A549 (cell line): Measurements from ENCODE around the gene ODAD4. TPM values are rescaled to one million over a fixed set of nuclear protein-coding genes. Genes with fewer than 3 reads are reported as not detected.

ENCODE experiments used
- ATAC-seq, 2 experiments: fragments of 200-7000 bp in 1 of 2; fragments of >200 bp in 1 of 2; cut with Nextera tagmentation in 1 of 2; cut with Tn5 transposase in 1 of 2; 3 replicates each; pipeline versions ENCODE4 v1.8.0 to v1.9.1; 2018 to 2020; ENCODE audit warnings: mild to moderate bottlenecking in 1 of 2, moderate library complexity in 1 of 2
- CTCF ChIA-PET: fragments of 300-600 bp; sonication (Branson Sonifier 250); formaldehyde crosslinking; extraction: SDS; loops from one replicate; lab custom pipeline; 2021; ENCODE audit warnings: antibody characterized with exemption, inconsistent platforms; lab: Yijun Ruan, JAX
- POLR2A ChIA-PET: fragments of 350-600 bp; formaldehyde crosslinking; extraction: SDS; loops from one replicate; lab custom pipeline; 2021; ENCODE audit warnings: antibody characterized with exemption, inconsistent platforms; lab: Yijun Ruan, JAX
- DNase-seq, 2 experiments: peaks; one replicate each; pipeline versions ENCODE4 v3.0.0 to v3.0.0-alpha.2; 2011 to 2016; ENCODE audit warnings: low read depth in 1 of 2, low spot score in 1 of 2
- FAIRE-seq: peaks from 2 replicates; lab custom pipeline; 2011; peaks lifted over from hg19 to GRCh38; lab: Jason Lieb, UNC
- H3K27ac ChIP-seq, 2 experiments: fragments of >200 bp; sonication (Bioruptor Twin); formaldehyde crosslinking; 3 replicates each; pipeline ENCODE4 v1.5.1; 2016 to 2017
- H3K4me1 ChIP-seq: fragments of >200 bp; sonication (Bioruptor Twin); formaldehyde crosslinking; 3 replicates; pipeline ENCODE4 v1.6.1; 2016
- H3K4me2 ChIP-seq: fragments of >200 bp; sonication (Bioruptor Twin); formaldehyde crosslinking; 3 replicates; pipeline ENCODE4 v1.6.1; 2016
- H3K4me3 ChIP-seq: fragments of >200 bp; sonication (Bioruptor Twin); formaldehyde crosslinking; 3 replicates; pipeline ENCODE4 v1.5.1; 2016
- H3K9me3 ChIP-seq: fragments of >200 bp; sonication (Bioruptor Twin); formaldehyde crosslinking; 3 replicates; pipeline ENCODE4 v1.6.1; 2016
- BCL3 ChIP-seq: fragments of >200 bp; sonication (Bioruptor Twin); formaldehyde crosslinking; IDR thresholded peaks from 3 replicates; pipeline ENCODE4 v1.6.1; 2016
- BHLHE40 ChIP-seq: IDR thresholded peaks from 2 replicates; pipeline ENCODE4 v1.6.1; 2012; ENCODE audit warnings: low read depth, low read length, inconsistent platforms
- CEBPB ChIP-seq, 2 experiments: fragments of >200 bp in 1 of 2; sonication (Bioruptor Twin) in 1 of 2; formaldehyde crosslinking in 1 of 2; IDR thresholded peaks; 2 replicates each; pipeline ENCODE4 v1.6.1; 2012 to 2016
- CHD4 ChIP-seq: fragments of 200-600 bp; sonication (generic); IDR thresholded peaks from 2 replicates; pipeline ENCODE4 v1.6.1; 2016; ENCODE audit warnings: antibody characterized with exemption, mild to moderate bottlenecking, borderline replicate concordance
- CTCF ChIP-seq: fragments of >200 bp; sonication (Bioruptor Twin); formaldehyde crosslinking; IDR thresholded peaks from 3 replicates; pipeline ENCODE4 v1.5.1; 2016
- E2F6 ChIP-seq: IDR thresholded peaks from 2 replicates; pipeline ENCODE4 v1.6.1; 2012; ENCODE audit warnings: low read depth, borderline replicate concordance
- ELK1 ChIP-seq: fragments of 150-350 bp; IDR thresholded peaks from 2 replicates; pipeline ENCODE4 v1.6.1; 2014; ENCODE audit warnings: low read depth, mild to moderate bottlenecking, low read length
- FOSL2 ChIP-seq, 2 experiments: fragments of 450-650 bp in 1 of 2; fragments of >200 bp in 1 of 2; sonication (Bioruptor Twin) in 1 of 2; formaldehyde crosslinking; IDR thresholded peaks; 2 replicates each; pipeline versions ENCODE4 v1.5.0 to v1.6.1; 2016 to 2020; ENCODE audit warnings: mild to moderate bottlenecking in 1 of 2, moderate library complexity in 1 of 2
- GATA3 ChIP-seq: IDR thresholded peaks from 2 replicates; pipeline ENCODE4 v1.6.1; 2012; ENCODE audit warnings: borderline replicate concordance
- HDAC2 ChIP-seq: fragments of 200-600 bp; sonication (generic); IDR thresholded peaks from 2 replicates; pipeline ENCODE4 v1.6.1; 2016
- HMGXB4 ChIP-seq: fragments of 250-450 bp; sonication (Bioruptor Pico); IDR thresholded peaks from 2 replicates; pipeline ENCODE4 v1.5.0; 2021; ENCODE audit warnings: mild to moderate bottlenecking, moderate library complexity, borderline replicate concordance
- JUN ChIP-seq, 2 experiments: fragments of >200 bp; sonication (Bioruptor Twin); formaldehyde crosslinking; IDR thresholded peaks; 2 replicates in 1 of 2; 3 replicates in 1 of 2; pipeline ENCODE4 v1.6.1; 2016 to 2017
- JUNB ChIP-seq: fragments of >200 bp; sonication (Bioruptor Twin); formaldehyde crosslinking; IDR thresholded peaks from 2 replicates; pipeline ENCODE4 v1.6.1; 2016
- KDM1A ChIP-seq: fragments of 200-600 bp; sonication (generic); IDR thresholded peaks from 2 replicates; pipeline ENCODE4 v1.6.1; 2016; ENCODE audit warnings: low read depth, mild to moderate bottlenecking
- MAX ChIP-seq: IDR thresholded peaks from 2 replicates; pipeline ENCODE4 v1.6.1; 2012
- MAZ ChIP-seq: fragments of 150-350 bp; IDR thresholded peaks from 2 replicates; pipeline ENCODE4 v1.6.1; 2014; ENCODE audit warnings: antibody characterized with exemption, low read depth, low read length, borderline replicate concordance
- MYC ChIP-seq: IDR thresholded peaks from 2 replicates; pipeline ENCODE4 v1.6.1; 2012; ENCODE audit warnings: mild to moderate bottlenecking, inconsistent platforms, low read length, improper control_type of control experiment, borderline replicate concordance
- PHF8 ChIP-seq: fragments of 200-600 bp; sonication (generic); IDR thresholded peaks from 2 replicates; pipeline ENCODE4 v1.6.1; 2016; ENCODE audit warnings: low read depth, mild to moderate bottlenecking, antibody characterized with exemption, moderate library complexity, borderline replicate concordance
- POLR2A ChIP-seq: IDR thresholded peaks from 2 replicates; pipeline ENCODE4 v1.6.1; 2012; ENCODE audit warnings: mild to moderate bottlenecking, low read length
- RAD21 ChIP-seq, 2 experiments: fragments of >200 bp in 1 of 2; sonication (Bioruptor Twin) in 1 of 2; formaldehyde crosslinking in 1 of 2; IDR thresholded peaks in 1 of 2; conservative IDR thresholded peaks in 1 of 2; 2 replicates in 1 of 2; 3 replicates in 1 of 2; pipeline ENCODE4 v1.6.1; 2012 to 2018; ENCODE audit warnings: inconsistent platforms in 1 of 2
- SMC3 ChIP-seq: fragments of >200 bp; sonication (Bioruptor Twin); formaldehyde crosslinking; IDR thresholded peaks from 3 replicates; pipeline ENCODE4 v1.6.1; 2018; ENCODE audit warnings: inconsistent platforms
- SREBF2 ChIP-seq: fragments of 450-650 bp; IDR thresholded peaks from 2 replicates; pipeline ENCODE4 v1.6.1; 2014; ENCODE audit warnings: mild to moderate bottlenecking, moderate library complexity
- ZSCAN20 ChIP-seq: fragments of 250-450 bp; sonication (Bioruptor Pico); IDR thresholded peaks from 2 replicates; pipeline ENCODE4 v1.8.0; 2022; ENCODE audit warnings: mild to moderate bottlenecking, moderate library complexity
- WGBS: methylation state at CpG from one replicate; pipeline ENCODE4 v1.1.6; 2017; ENCODE audit errors: missing lambda C conversion rate; 5-methylcytosine and 5-hydroxymethylcytosine counted together
- polyA minus RNA-seq: library from RNA; depleted of rRNA, polyadenylated mRNA; stranded (reverse); fragments of >200 nt; gene quantifications from 2 replicates; pipeline ENCODE4 v1.2.3, GENCODE V29; 2011; rRNA and poly(A)+ RNA removed
- polyA plus RNA-seq, 4 experiments: library from polyadenylated mRNA; depleted of rRNA in 3 of 4; stranded (reverse); fragments of >200 nt; fragmentation: RNase III in 1 of 4; extraction: RNeasy Plus Mini Kit Qiagen cat#74134 plus additional on column Dnase treatment in 1 of 4; gene quantifications; 2 replicates in 3 of 4; 3 replicates in 1 of 4; pipeline ENCODE4 v1.2.3, GENCODE V29; 2011 to 2017

ODAD4 gene
- polyA plus RNA-seq (2011; rRNA removed): 2.0 and 2.3 TPM in 2 replicates
- polyA plus RNA-seq (2012; cell fraction: cytosol; rRNA removed): 0.47 and 0.56 TPM in 2 replicates
- polyA plus RNA-seq (2012; cell fraction: nucleus; rRNA removed): 0.64 and 0.80 TPM in 2 replicates
- polyA plus RNA-seq (2017; fragmentation: RNase III; extraction: RNeasy Plus Mini Kit Qiagen cat#74134 plus additional on column Dnase treatment): 2.2 to 2.5 TPM (median 2.3 TPM) in 3 replicates
- 2.8 TPM in 2 replicates for polyA minus RNA-seq

- FAIRE-seq: peak; percentile 73
- POLR2A ChIA-PET: interaction anchor here (0.5 to 2.7 kb wide), 27 partner anchors 9 to 1068 kb away, joined by 3 to 47 read pairs (median 4); partner anchors contain the start of genes ACLY, CNP, DNAJC7 and JUP
- peak; percentile 98 to 99 for DNase-seq
- Histone ChIP-seq H3K4me1 (peaks cover 35% of the 10 kb centered on the region), H3K4me2 (peak within 1 kb of the TSS; percentile 81), H3K9me3 (no peaks in the 10 kb centered on the region), H3K27ac (peak within 1 kb of the TSS; percentile 76 to 89), H3K4me3 (peak within 1 kb of the TSS; percentile 55)
- TF ChIP-seq MAX (peak; percentile 93), ELK1 (peak; percentile 88; the same call in 1 of the 2 replicates), HMGXB4 (no peak), ZSCAN20 (no peak), PHF8 (peak; percentile 40; the same call in 1 of the 2 replicates), BCL3 (peak; percentile 92), POLR2A (peak; percentile 90), CHD4 (peak; percentile 96), E2F6 (peak; percentile 91), KDM1A (peak; percentile 74), MAZ (no peak), SREBF2 (no peak), BHLHE40 (no peak), FOSL2 (IDR thresholded peaks at IDR 0.05) (no peak), FOSL2 (CRISPR knock-in tag; IDR thresholded peaks at IDR 0.05) (peak; percentile 43; the same call in 1 of the 2 replicates), CEBPB (IDR thresholded peaks at IDR 0.05) (peak in 1 of 2 experiments; percentile 67; a peak in 1 of 4 replicates), JUN (IDR thresholded peaks at IDR 0.05) (peak; percentile 85 to 96; a peak in 4 of 5 replicates), SMC3 (peak; percentile 60), MYC (peak; percentile 28; the same call in 1 of the 2 replicates), CTCF (peak; percentile 45), RAD21 (conservative IDR thresholded peaks at IDR 0.05 in 1 of 2, IDR thresholded peaks at IDR 0.05 in 1 of 2) (peak; percentile 49 to 56; a peak in 4 of 5 replicates), JUNB (no peak), GATA3 (peak; percentile 20; the same call in 1 of the 2 replicates), HDAC2 (0 out of 2 replicates have a peak, but pooled peaks have one; percentile 63)
- CTCF ChIA-PET: interaction anchor here (0.7 to 12.8 kb wide), 29 partner anchors 8 to 251 kb away, joined by 3 to 122 read pairs (median 3); partner anchors contain the start of genes ACLY, CNP, HAP1 and NKIRAS2
- WGBS: 2% methylated on average over 43 of the region's 43 CpGs
- ATAC-seq: peak; percentile 99
Measured at GRCh38 chr17:41930009-41930832, at the start of gene ODAD4. TSS of gene ODAD4 (plus strand) at chr17:41930617. CDS start at chr17:41930724, 107 bp downstream.
